ENCODE data around the gene ACAN. TPM values are rescaled to one million over a fixed set of nuclear protein-coding genes. Genes with fewer than 3 reads are reported as not detected.

The ACAN gene
- total RNA-seq, 1 donor from 2014 or later = 0.49 TPM

Other genes with a start within 250 kb of the ACAN start
- gene AEN, start 182.1 kb upstream of the ACAN start, total RNA-seq = 2.7 TPM
- not detected for gene ISG20, start 164.4 kb upstream of the ACAN start, total RNA-seq
- 4.7 TPM for gene HAPLN3, start 92.1 kb downstream of the ACAN start, total RNA-seq
- 27.5 TPM for gene MFGE8, start 109.9 kb downstream of the ACAN start, total RNA-seq

Data from temporal lobe (tissue), 1 donor.